Peyer's patch (tissue), 4 donors: ENCODE data around the gene ERAL1. TPM values are rescaled to one million over a fixed set of nuclear protein-coding genes. Genes with fewer than 3 reads are reported as not detected.

Experiments used
- DNase-seq, 3 donors: peaks; one replicate each; pipeline ENCODE4 v3.0.0-alpha.2; 2017 to 2019
- H3K27ac ChIP-seq, 4 donors: fragments of 200-600 bp; sonication (generic); one replicate each; pipeline ENCODE4 v1.5.1; 2016 to 2019
- H3K27me3 ChIP-seq, 2 donors: fragments of 200-600 bp; sonication (generic); one replicate each; pipeline ENCODE4 v1.5.1; 2019
- H3K36me3 ChIP-seq, 3 donors: fragments of 200-600 bp; sonication (generic); one replicate each; pipeline ENCODE4 v1.5.1; 2016 to 2019
- H3K4me1 ChIP-seq, 4 donors: fragments of 200-600 bp; sonication (generic); one replicate each; pipeline ENCODE4 v1.5.1; 2016 to 2019
- H3K4me3 ChIP-seq, 4 donors: fragments of 200-600 bp; sonication (generic); 1 replicate in 3 of 4; 2 replicates in 1 of 4; pipeline ENCODE4 v1.5.1; 2016 to 2019; ENCODE audit warnings: mild to moderate bottlenecking in 1 of 4
- H3K9me3 ChIP-seq, 4 donors: fragments of 200-600 bp; sonication (generic); one replicate each; pipeline ENCODE4 v1.5.1; 2016 to 2019; ENCODE audit warnings: mild to moderate bottlenecking in 1 of 4
- CTCF ChIP-seq, 6 experiments: fragments of 450-650 bp in 4 of 6; fragments of 200-600 bp in 2 of 6; sonication (generic) in 1 of 6; IDR thresholded peaks; one replicate each; pipeline ENCODE4 v1.5.1; 2017 to 2019; ENCODE audit warnings: antibody characterized with exemption in 6 of 6, mild to moderate bottlenecking in 3 of 6, moderate library complexity in 1 of 6
- POLR2A ChIP-seq, 2 donors: fragments of 450-650 bp; IDR thresholded peaks; one replicate each; pipeline ENCODE4 v1.5.1; 2017; ENCODE audit warnings: antibody characterized with exemption in 2 of 2, mild to moderate bottlenecking in 2 of 2, moderate library complexity in 2 of 2
- total RNA-seq, 4 donors: library from RNA; depleted of rRNA; stranded (reverse); fragments of >200 nt; gene quantifications; one replicate each; pipeline ENCODE4 v1.1.0, GENCODE V29; 2016

Gene ERAL1
- total RNA-seq, 4 donors from 2014 or later = 43.8 to 118 (median 51.0) TPM

- TF ChIP-seq POLR2A (IDR thresholded peaks at IDR 0.05) = peak; percentile 48 to 71
- TF ChIP-seq CTCF (IDR thresholded peaks at IDR 0.05) = no peak
- no peaks in the 10 kb centered on the region for H3K9me3 ChIP-seq
- H3K27me3 ChIP-seq = no peaks in the 10 kb centered on the region
- H3K4me1 ChIP-seq = peaks cover 0 to 10% (median 2%) of the 10 kb centered on the region in 4 donors
- H3K4me3 ChIP-seq = peak overlapping the region in 2 of 4 donors; percentile 24 to 36
- peak overlapping the region in 2 of 4 donors; percentile 54 to 59 for H3K27ac ChIP-seq
- peak in 2 of 3 donors; percentile 64 for DNase-seq
- peaks cover 0 to 34% (median 0%) of the 10 kb centered on the region in 3 donors for H3K36me3 ChIP-seq
Observed at GRCh38 chr17:28861393-28862203, 6.8 kb downstream of the ERAL1 start.

DNA sequence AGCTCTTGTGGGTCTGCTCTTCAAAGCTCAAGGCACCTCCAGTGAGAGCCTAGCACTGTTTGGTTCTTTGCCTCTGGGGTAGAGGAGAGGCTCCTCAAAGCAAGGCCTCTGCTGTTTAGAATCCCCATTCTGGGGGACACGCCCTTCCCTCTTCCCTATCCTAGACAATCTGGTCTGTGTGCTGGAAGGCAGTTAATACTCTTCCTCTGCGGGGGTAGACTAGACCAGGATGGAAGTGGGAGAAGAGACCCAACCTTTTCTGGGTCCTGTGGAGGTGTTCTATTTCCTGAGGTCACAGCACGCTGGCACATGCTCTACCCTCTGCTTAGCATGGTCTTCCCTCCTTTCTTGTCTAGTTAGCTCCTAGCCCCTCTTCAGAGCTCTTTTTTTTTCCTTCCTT is 7.7 kb downstream of the ERAL1 start:
- Histone ChIP-seq H3K9me3 (no peaks in the 10 kb centered on the region), H3K4me3 (no peak overlapping the region), H3K27me3 (no peaks in the 10 kb centered on the region), H3K27ac (no peak overlapping the region), H3K36me3 (peaks cover 0 to 31% (median 0%) of the 10 kb centered on the region in 3 donors), H3K4me1 (peaks cover 0 to 10% (median 2%) of the 10 kb centered on the region in 4 donors)
- DNase-seq = no peak
- TF ChIP-seq POLR2A (IDR thresholded peaks at IDR 0.05) = no peak
- TF ChIP-seq CTCF (IDR thresholded peaks at IDR 0.05) = no peak

DNA sequence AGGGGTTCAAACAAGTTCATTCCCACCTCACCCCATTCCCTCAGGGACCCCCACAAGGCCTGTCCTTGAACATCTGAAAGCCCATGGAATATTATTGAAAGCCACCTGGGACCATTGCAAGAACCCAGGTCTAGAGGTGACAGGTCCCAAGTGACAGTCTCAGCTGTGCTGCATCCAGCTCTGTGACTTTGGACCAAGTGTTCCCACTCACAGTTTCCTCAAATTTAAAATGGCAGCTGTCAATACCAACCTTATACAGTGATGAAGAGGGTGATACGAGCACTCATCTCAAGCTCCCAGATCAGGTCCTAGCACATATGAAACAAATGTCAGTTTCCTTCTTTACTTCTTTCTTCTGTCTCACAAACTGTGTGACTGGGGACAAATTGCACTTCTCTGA is 9.1 kb downstream of the ERAL1 start:
- Histone ChIP-seq H3K9me3 (no peaks in the 10 kb centered on the region), H3K4me1 (peaks cover 0 to 10% (median 2%) of the 10 kb centered on the region in 4 donors), H3K27me3 (no peaks in the 10 kb centered on the region), H3K4me3 (no peak overlapping the region), H3K27ac (no peak overlapping the region), H3K36me3 (peaks cover 0 to 17% (median 0%) of the 10 kb centered on the region in 3 donors)
- TF ChIP-seq POLR2A (IDR thresholded peaks at IDR 0.05) = no peak
- no peak for DNase-seq

- no peaks in the 10 kb centered on the region for H3K9me3 ChIP-seq
- no peak for TF ChIP-seq CTCF (IDR thresholded peaks at IDR 0.05)
- TF ChIP-seq POLR2A (IDR thresholded peaks at IDR 0.05) = peak; percentile 26 to 72
- H3K4me3 ChIP-seq = peak overlapping the region in 1 of 4 donors; percentile 9
- peaks cover 0 to 10% (median 2%) of the 10 kb centered on the region in 4 donors for H3K4me1 ChIP-seq
- DNase-seq = peak in 2 of 3 donors; percentile 87 to 90
- H3K27me3 ChIP-seq = no peaks in the 10 kb centered on the region
- peak overlapping the region; percentile 47 to 88 (median 72) for H3K27ac ChIP-seq
- peaks cover 0 to 5% (median 0%) of the 10 kb centered on the region in 3 donors for H3K36me3 ChIP-seq
Observed at GRCh38 chr17:28864991-28865849, 10.4 kb downstream of the ERAL1 start.

- TF ChIP-seq CTCF (IDR thresholded peaks at IDR 0.05) (no peak), POLR2A (IDR thresholded peaks at IDR 0.05) (no peak)
- Histone ChIP-seq H3K9me3 (no peaks in the 10 kb centered on the region), H3K4me3 (no peak overlapping the region), H3K27ac (peak overlapping the region; percentile 47 to 88 (median 72)), H3K4me1 (peaks cover 0 to 10% (median 4%) of the 10 kb centered on the region in 4 donors), H3K36me3 (no peaks in the 10 kb centered on the region), H3K27me3 (no peaks in the 10 kb centered on the region)
- peak in 1 of 3 donors; percentile 32 for DNase-seq
Observed at GRCh38 chr17:28865946-28866752, 11.3 kb downstream of the ERAL1 start.
